Stimulated activated CD8-positive, alpha-beta memory T cell treated with anti-CD3 and anti-CD28 coated beads, Interleukin-4, amount 100 ng/mL, for 24 hours (primary cell): ENCODE results near the gene PCDHB3.
"Not testable (repeated sequence)": the region's sequence is repeated elsewhere in the genome, so short reads cannot be mapped to it uniquely, and the experiment has no call there.

Source experiments
- DNase-seq: peaks from one replicate; pipeline ENCODE4 v3.0.0-alpha.2; 2020; ENCODE audit warnings: low read depth

Gene PCDHB3

DNA sequence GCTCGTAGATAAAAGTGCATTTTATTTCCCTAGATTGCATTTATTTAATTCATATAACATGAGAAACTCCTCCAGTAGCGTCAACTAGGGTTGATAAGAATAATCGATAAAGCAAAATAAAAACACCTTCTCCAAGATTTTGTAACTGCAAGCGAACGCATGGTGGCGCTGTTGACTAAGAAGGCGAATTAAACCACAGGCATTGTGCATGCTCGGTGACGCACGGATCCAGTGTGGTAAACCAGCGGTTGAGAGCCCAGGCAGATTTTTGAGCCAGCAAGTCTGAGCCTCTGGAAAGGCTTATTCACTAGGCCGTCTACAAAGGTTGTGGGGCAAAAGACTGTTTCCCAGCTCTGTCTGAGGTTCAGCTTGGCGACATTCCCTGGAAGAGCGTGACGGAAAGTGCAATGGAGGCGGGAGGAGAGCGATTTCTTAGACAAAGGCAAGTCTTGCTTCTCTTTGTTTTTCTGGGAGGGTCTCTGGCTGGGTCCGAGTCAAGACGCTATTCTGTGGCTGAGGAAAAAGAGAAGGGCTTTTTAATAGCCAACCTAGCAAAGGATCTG is at the start of gene PCDHB3:
Gene PCDHB3 (plus strand): TSS at position 231 of the 563 bp plus-strand sequence. CDS start 177 bp downstream, at position 408.
- DNase-seq: peak; percentile 14

GRCh38 chr5:141050622-141051520 is 49.4 kb upstream of the PCDHB3 start, which contains the start of gene PCDHB1:
Gene PCDHB1 (plus strand): TSS chr5:141051374. CDS start chr5:141051471, 97 bp downstream.
- DNase-seq: no peak

DNA sequence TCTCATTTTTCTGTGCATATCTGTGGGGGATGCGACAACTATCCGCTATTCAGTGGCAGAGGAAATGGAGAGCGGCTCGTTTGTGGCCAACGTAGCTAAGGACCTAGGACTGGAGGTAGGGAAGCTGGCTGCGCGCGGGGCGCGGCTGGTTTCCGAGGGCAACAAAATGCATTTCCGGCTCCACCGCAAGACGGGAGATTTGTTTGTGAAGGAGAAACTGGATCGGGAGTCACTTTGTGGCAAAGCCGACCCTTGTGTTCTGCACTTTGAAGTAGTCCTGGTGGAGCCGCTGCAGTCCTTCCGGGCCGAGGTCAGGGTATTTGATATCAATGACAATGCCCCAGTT is 48.8 kb upstream of the PCDHB3 start:
- DNase-seq: no peak

DNA sequence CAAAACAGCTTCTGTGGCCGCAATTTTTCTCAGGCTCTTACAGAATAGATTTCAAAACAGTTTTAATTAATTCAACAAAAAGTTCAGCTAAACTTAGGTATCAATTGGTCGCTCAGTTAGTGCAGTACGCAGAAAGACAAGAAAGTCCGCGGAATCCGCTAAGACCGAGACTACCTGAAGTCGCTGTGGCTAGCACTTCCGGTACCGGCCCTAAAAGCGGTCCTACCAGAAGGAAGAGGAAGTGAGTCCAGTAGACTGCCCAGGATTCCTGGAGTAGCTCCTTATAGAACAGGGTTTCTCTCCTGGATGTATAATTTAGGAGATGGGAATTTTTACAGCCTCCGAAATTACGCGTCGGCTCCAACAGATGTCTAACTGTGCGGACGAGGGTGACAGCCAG is 22.4 kb upstream of the PCDHB3 start:
- DNase-seq: no peak

DNA sequence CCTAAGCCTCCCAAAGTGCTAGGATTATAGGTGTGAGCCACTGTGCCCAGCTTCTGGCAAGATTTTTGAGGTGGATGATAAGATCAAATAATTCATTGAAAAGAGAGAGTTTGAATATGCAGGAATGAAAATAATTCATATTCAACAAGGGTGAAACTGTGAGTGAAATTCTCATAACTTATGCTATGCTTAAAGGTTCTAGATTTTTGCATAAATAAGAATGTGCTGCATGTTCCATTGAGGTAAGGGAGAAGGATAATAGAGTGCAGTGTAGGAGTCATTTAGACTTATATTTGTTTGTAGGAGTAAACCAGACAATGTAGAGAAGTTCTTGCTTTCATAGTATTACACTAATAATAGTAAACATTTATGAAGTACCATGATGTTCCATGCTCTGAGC is 18.0 kb upstream of the PCDHB3 start:
- DNase-seq: no peak

DNA sequence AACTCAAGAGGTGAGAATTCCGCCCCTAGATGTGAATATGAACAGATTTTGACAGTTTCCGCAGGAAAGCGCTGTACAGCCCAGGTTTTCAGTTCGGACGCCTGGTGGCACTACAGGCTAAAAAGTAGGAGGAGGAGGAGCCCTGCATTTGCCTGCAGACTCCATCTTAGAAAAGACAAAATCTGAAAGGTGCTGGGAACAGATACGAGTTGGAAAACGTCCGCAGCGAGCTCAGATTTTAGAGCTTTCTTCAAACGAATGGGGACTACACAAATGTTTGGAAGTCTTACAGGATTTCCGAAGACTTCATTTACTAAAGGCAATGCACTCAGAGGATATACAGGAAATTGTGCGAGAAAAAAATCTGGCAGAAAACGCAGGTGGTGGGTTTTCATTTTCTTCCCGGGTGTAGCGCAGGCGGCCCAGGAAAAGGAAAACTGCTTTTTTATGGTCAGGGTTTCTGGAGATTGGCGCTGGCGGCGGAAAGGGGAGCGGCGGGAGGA is 15.7 kb upstream of the PCDHB3 start:
- DNase-seq: peak; percentile 2

DNA sequence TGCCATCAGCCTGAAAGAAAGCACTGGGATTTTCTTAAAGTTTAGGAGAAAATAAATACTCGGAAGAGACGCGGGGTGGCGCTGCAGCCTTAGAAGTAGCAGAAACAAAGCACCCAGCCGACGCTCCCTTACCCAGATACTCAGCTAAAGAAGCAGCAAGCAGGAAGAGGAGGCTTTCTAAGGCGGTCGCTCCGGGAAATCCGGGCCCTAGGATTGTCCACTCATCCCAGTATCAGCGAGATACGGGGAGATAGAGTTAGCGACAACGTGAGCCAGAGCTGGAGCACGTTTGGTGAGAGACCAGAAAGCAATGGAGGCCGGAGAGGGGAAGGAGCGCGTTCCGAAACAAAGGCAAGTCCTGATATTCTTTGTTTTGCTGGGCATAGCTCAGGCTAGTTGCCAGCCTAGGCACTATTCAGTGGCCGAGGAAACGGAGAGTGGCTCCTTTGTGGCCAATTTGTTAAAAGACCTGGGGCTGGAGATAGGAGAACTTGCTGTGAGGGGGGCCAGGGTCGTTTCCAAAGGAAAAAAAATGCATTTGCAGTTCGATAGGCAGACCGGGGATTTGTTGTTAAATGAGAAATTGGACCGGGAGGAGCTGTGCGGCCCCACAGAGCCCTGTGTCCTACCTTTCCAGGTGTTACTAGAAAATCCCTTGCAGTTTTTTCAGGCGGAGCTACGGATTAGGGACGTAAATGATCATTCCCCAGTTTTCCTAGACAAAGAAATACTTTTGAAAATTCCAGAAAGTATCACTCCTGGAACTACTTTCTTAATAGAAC is 5.6 kb upstream of the PCDHB3 start, which contains the start of gene PCDHB2:
Gene PCDHB2 (plus strand): TSS at position 135 of the 782 bp plus-strand sequence. CDS start 176 bp downstream, at position 311.
- DNase-seq: no peak

GRCh38 chr5:141095263-141095641 is 5.0 kb upstream of the PCDHB3 start:
- no peak for DNase-seq

DNA sequence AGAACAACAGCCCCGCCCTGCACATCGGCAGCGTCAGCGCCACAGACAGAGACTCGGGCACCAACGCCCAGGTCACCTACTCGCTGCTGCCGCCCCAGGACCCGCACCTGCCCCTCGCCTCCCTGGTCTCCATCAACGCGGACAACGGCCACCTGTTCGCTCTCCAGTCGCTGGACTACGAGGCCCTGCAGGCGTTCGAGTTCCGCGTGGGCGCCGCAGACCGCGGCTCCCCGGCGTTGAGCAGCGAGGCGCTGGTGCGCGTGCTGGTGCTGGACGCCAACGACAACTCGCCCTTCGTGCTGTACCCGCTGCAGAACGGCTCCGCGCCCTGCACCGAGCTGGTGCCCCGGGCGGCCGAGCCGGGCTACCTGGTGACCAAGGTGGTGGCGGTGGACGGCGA is 4.1 kb upstream of the PCDHB3 start:
- not testable (repeated sequence) for DNase-seq

- not testable (repeated sequence) for DNase-seq
These were observed 3.7 kb upstream of the PCDHB3 start for GRCh38 chr5:141096586-141096985.

- no peak for DNase-seq
These were observed 786 bp downstream of the PCDHB3 start for GRCh38 chr5:141101059-141101458.

- not testable (repeated sequence) for DNase-seq
These were observed 1.8 kb downstream of the PCDHB3 start for GRCh38 chr5:141102070-141102469.

DNA sequence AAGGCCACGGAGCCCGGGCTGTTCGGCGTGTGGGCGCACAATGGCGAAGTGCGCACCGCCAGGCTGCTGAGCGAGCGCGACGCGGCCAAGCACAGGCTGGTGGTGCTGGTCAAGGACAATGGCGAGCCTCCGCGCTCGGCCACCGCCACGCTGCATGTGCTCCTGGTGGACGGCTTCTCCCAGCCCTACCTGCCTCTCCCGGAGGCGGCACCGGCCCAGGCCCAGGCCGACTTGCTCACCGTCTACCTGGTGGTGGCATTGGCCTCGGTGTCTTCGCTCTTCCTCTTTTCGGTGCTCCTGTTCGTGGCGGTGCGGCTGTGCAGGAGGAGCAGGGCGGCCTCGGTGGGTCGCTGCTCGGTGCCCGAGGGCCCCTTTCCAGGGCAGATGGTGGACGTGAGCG is 2.2 kb downstream of the PCDHB3 start:
- not testable (repeated sequence) for DNase-seq

DNA sequence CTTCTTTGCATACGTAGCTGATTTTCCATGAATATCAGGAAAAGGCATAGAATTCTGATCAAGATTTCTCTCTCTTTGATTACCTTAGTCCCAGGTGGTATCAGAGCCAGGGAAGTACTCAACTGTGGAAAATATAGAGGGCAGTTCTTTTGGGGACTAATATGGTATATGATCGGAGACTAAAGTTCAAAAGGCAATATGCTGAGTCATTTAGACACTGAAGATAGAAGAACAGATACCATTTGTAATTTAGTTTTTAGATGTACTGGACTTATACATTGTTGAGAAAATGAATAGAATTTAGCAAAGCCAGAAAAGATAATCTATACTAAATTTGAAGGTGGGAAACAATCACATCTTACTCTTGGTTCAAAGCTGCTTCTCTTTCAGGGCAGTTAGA is 5.1 kb downstream of the PCDHB3 start:
- DNase-seq: no peak

GRCh38 chr5:141119250-141119649 is 19.0 kb downstream of the PCDHB3 start:
- no peak for DNase-seq

DNA sequence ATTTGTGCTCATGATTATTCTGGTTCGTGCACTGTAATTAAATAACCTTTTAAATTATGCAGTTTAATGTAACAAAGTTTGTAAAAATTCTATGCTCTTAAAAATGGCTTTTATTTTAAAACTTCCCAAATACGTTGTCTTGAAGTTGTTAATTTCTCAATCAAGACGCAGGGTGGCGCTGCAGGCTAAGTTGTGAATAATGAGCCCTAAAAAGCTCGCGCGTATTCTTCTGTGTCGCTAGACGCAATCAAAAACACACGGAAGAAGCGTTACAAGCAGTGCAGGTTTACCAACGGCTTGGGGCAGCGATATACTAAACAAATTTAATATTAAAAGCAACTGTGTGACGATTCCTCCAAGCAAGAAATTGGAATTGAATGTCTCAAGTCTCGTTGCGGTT is 21.3 kb downstream of the PCDHB3 start, which contains the start of gene PCDHB4:
Gene PCDHB4 (plus strand): TSS at position 256 of the 400 bp plus-strand sequence. CDS start 181 bp downstream, outside the sequence.
- DNase-seq: no peak

GRCh38 chr5:141121985-141122384 is 21.7 kb downstream of the PCDHB3 start:
- no peak for DNase-seq

GRCh38 chr5:141123396-141124135 is 23.3 kb downstream of the PCDHB3 start:
- not testable (repeated sequence) for DNase-seq

GRCh38 chr5:141127305-141127704 is 27.0 kb downstream of the PCDHB3 start:
- no peak for DNase-seq

GRCh38 chr5:141135030-141135717 is 34.9 kb downstream of the PCDHB3 start, which contains the start of gene PCDHB5:
Gene PCDHB5 (plus strand): TSS chr5:141135206. CDS start chr5:141135435, 229 bp downstream.
- no peak for DNase-seq
